H1 (cell line): Measurements from ENCODE around the gene KRT84. TPM values are rescaled to one million over a fixed set of nuclear protein-coding genes. Genes with fewer than 3 reads are reported as not detected.

Source experiments
- ATF3 ChIP-seq: IDR thresholded peaks from 2 replicates; pipeline ENCODE4 v1.6.1; 2011; ENCODE audit warnings: low read depth, mild to moderate bottlenecking, low read length; ENCODE audit not compliant: insufficient read depth
- CBX8 ChIP-seq: fragments of 300-800, 300-1000 bp; sonication (generic); IDR thresholded peaks from 2 replicates; pipeline ENCODE4 v1.7.1; 2016; ENCODE audit warnings: low read depth, low read length, borderline replicate concordance
- CHD7 ChIP-seq: fragments of 300-600 bp; sonication (generic); IDR thresholded peaks from 2 replicates; pipeline ENCODE4 v1.7.1; 2012; ENCODE audit warnings: low read length, moderate library complexity, mild to moderate bottlenecking, inconsistent platforms; ENCODE audit not compliant: insufficient replicate concordance
- EZH2 ChIP-seq: fragments of 200-600 bp; sonication (generic); IDR thresholded peaks from 2 replicates; pipeline ENCODE4 v1.7.1; 2012; ENCODE audit warnings: low read depth, mild to moderate bottlenecking, moderate library complexity, low read length, inconsistent platforms; ENCODE audit not compliant: severe bottlenecking
- FOSL1 ChIP-seq: IDR thresholded peaks from 2 replicates; pipeline ENCODE4 v1.6.1; 2011; ENCODE audit warnings: mild to moderate bottlenecking, low read depth, low read length, moderate library complexity; ENCODE audit not compliant: insufficient read depth
- RAD21 ChIP-seq, 2 experiments: IDR thresholded peaks in 1 of 2; conservative IDR thresholded peaks in 1 of 2; 2 replicates each; pipeline ENCODE4 v1.6.1; 2011; ENCODE audit warnings: low read depth in 2 of 2, low read length in 2 of 2, improper control_type of control experiment in 1 of 2, inconsistent platforms in 1 of 2, mild to moderate bottlenecking in 1 of 2, moderate library complexity in 1 of 2
- SRF ChIP-seq: IDR thresholded peaks from 2 replicates; pipeline ENCODE4 v1.6.1; 2011; ENCODE audit warnings: mild to moderate bottlenecking, low read depth, low read length, moderate library complexity
- polyA plus RNA-seq, 7 experiments: library from polyadenylated mRNA; depleted of rRNA in 3 of 7; stranded (reverse) in 5 of 7; unstranded in 2 of 7; fragments of >200 nt in 5 of 7; fragments of 200-250 nt in 2 of 7; gene quantifications; 1 replicate in 5 of 7; 2 replicates in 1 of 7; 4 replicates in 1 of 7; pipeline versions ENCODE4 v1.2.1 to v1.2.3, GENCODE V29; 2011 to 2013; ENCODE audit warnings: missing spikeins in 2 of 7, mixed read lengths in 2 of 7
- total RNA-seq: library from RNA; stranded (reverse); fragmentation: NEBNext Ultra II Directional; extraction: Animal tissue kit (Norgen Biotek cat#: 25700); gene quantifications from 2 replicates; pipeline ENCODE4 v1.2.1, GENCODE V29; 2021

Gene KRT84
- total and polyA plus RNA-seq, 2 of the 8 experiments (the other 6 are each of a cell fraction or from before 2014, with no cell fraction given): not detected

- TF ChIP-seq CHD7: no peak
- no peak for TF ChIP-seq ATF3
- TF ChIP-seq SRF: no peak; the same call in 1 of the 2 replicates
- TF ChIP-seq CBX8: no peak
- TF ChIP-seq RAD21 (IDR thresholded peaks at IDR 0.05 in 1 of 2, conservative IDR thresholded peaks at IDR 0.05 in 1 of 2; ENCODE audit: low read depth in 2 of 2, low read length in 2 of 2): peak; percentile 73 to 79
- TF ChIP-seq FOSL1: no peak
- TF ChIP-seq EZH2: no peak
These were observed 10.4 kb upstream of the KRT84 start (continued) for GRCh38 chr12:52395761-52396434.
